RWPE2 (cell line): ENCODE results near the gene SLAMF6.

Source experiments
- ATAC-seq: fragments of 200-7000 bp; cut with Tn5 transposase; 3 replicates; pipeline ENCODE4 v1.9.1; 2021; ENCODE audit warnings: low read depth
- DNase-seq: peaks from one replicate; pipeline ENCODE4 v3.0.0-alpha.2; 2020; ENCODE audit warnings: low spot score
- H3K27ac ChIP-seq: fragments of 450-650 bp; 2 replicates; pipeline ENCODE4 v1.5.1; 2017; ENCODE audit warnings: mild to moderate bottlenecking; ENCODE audit not compliant: poor library complexity, severe bottlenecking
- H3K27me3 ChIP-seq: fragments of 250-450 bp; sonication (Bioruptor Pico); 2 replicates; pipeline ENCODE4 v1.5.1; 2021; ENCODE audit warnings: mild to moderate bottlenecking, moderate library complexity; ENCODE audit not compliant: insufficient read depth, poor library complexity, severe bottlenecking
- H3K36me3 ChIP-seq: fragments of 250-450 bp; sonication (Bioruptor Pico); 2 replicates; pipeline ENCODE4 v1.5.1; 2020; ENCODE audit warnings: low read depth, mild to moderate bottlenecking, moderate library complexity
- H3K4me1 ChIP-seq: fragments of 250-450 bp; sonication (Bioruptor Pico); 2 replicates; pipeline ENCODE4 v1.5.1; 2021; ENCODE audit warnings: mild to moderate bottlenecking, moderate library complexity; ENCODE audit not compliant: insufficient read depth, poor library complexity, severe bottlenecking
- H3K4me3 ChIP-seq: fragments of 250-450 bp; sonication (Bioruptor Pico); 2 replicates; pipeline ENCODE4 v1.5.1; 2021; ENCODE audit warnings: mild to moderate bottlenecking, moderate library complexity; ENCODE audit not compliant: severe bottlenecking
- H3K9me3 ChIP-seq: fragments of 250-450 bp; sonication (Bioruptor Pico); 2 replicates; pipeline ENCODE4 v1.5.1; 2021; ENCODE audit warnings: mild to moderate bottlenecking, moderate library complexity; ENCODE audit not compliant: severe bottlenecking
- CTCF ChIP-seq: fragments of 450-650 bp; IDR thresholded peaks from one replicate; pipeline ENCODE4 v1.5.1; 2017; ENCODE audit warnings: mild to moderate bottlenecking, moderate library complexity; ENCODE audit not compliant: poor library complexity, severe bottlenecking

The SLAMF6 gene

DNA sequence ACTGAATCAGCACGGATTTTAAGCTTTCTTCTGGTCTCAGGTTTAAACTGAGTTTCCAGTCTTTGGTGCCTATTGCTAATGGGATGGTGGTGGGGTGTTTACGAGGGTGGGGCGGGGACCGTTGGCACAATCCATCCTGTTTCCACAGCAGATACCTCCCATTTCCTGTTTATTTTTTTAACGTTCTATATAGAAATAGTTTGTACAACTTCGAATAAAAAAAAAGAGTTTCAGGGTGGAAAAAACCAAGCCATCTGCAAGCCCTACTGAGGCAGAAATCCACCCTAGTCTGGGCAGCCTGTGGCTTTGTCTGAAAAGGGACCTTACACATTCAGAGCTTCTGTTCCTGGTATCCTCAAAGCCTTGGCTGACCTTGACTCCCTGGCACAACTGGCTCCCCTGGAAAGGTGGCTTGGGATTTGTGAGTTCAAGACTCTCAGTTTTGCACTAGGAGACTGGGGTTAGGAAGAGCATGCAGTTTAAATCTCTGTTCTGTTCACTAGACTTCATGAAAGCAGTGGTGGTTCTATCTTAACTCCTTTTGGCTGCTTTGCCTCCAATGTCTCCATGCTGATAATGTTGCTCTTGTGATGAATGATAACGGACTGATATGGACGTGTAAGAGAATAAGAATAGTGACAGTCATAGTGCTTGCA is 76.0 kb downstream of the SLAMF6 start:
- Histone ChIP-seq H3K4me1 (no peaks in the 10 kb centered on the region), H3K4me3 (no peak overlapping the region), H3K27ac (no peak overlapping the region), H3K9me3 (no peaks in the 10 kb centered on the region), H3K36me3 (no peaks in the 10 kb centered on the region), H3K27me3 (no peaks in the 10 kb centered on the region)
- TF ChIP-seq CTCF, result no peak
- DNase-seq (no peak), ATAC-seq (no peak)

DNA sequence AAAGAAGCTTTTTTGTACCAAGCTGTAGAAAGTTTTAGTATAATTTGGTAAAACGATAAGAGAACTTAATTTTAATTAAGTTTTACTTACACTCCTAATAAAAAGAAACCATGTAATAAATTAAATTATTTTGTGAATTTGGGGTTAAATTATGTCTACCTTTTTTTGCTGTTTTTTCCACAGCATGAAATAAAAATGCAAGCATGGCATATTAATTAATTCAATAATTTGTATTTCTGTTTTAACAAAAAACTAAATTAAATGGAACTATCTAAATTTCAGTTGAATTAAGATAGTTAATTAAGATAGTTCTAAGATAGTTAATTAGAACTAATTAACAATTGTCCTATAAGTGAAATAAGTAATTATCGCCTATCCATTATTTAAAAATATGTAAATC is 83.3 kb downstream of the SLAMF6 start:
- Histone ChIP-seq H3K9me3 (no peaks in the 10 kb centered on the region), H3K4me1 (no peaks in the 10 kb centered on the region), H3K36me3 (no peaks in the 10 kb centered on the region), H3K27me3 (no peaks in the 10 kb centered on the region), H3K27ac (no peak overlapping the region), H3K4me3 (no peak overlapping the region)
- TF ChIP-seq CTCF, result no peak
- DNase-seq, result no peak
- no peak for ATAC-seq

DNA sequence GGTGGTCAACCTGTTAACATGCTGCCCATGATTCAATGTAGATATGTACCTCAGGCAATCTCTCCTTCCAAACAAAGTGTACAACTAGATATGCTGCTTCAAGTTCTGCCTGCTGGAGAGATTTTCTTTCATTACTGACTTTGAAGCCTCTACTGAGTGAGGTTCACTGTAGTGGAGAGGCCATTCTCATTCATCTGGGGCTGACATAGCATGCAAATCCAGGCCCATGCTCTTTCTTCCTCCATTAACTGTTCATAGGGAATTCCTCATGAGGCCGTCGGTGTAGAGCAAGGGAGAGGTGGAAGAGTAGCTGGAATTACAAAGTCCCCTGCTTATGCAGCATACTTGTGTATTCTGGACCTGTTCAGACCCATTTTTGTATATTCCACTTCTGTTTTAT is 84.1 kb downstream of the SLAMF6 start:
- H3K27ac ChIP-seq, result no peak overlapping the region
- TF ChIP-seq CTCF, result no peak
- H3K4me1 ChIP-seq, result no peaks in the 10 kb centered on the region
- no peaks in the 10 kb centered on the region for H3K27me3 ChIP-seq
- DNase-seq (no peak), ATAC-seq (no peak)
- no peaks in the 10 kb centered on the region for H3K9me3 ChIP-seq
- H3K36me3 ChIP-seq, result no peaks in the 10 kb centered on the region
- H3K4me3 ChIP-seq, result no peak overlapping the region

DNA sequence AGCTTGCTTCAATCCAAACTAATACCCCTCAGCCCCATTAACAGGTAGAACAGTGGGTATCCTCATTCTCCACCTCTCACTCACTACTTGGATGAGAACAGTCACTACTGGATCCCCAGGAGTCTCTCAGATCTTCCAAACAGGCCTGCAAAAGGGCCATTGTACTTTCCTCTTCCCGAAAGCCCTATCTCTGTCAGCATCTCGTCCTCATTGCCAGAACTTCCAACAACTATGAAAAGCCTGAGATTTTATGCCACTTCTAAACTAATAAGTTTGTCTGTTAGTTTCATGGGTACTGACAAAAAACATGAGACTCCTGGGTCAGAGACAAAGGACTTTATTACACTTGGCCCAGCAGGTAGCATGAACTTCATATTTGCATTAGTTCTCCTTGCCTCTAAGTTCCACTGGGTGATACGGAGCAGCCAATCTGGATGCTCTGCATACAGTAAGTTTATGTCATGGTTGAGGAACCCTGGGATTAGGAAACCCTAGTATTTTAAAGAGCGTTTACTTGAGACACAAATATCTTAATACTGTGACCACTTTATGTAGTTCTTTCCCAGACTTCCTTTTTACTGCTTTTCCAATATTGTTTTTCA is 84.6 kb downstream of the SLAMF6 start:
- Histone ChIP-seq H3K9me3 (no peaks in the 10 kb centered on the region), H3K27me3 (no peaks in the 10 kb centered on the region), H3K27ac (no peak overlapping the region), H3K36me3 (no peaks in the 10 kb centered on the region), H3K4me1 (no peaks in the 10 kb centered on the region), H3K4me3 (peak overlapping the region; percentile 7)
- no peak for DNase-seq
- TF ChIP-seq CTCF, result no peak
- ATAC-seq, result no peak
